H1 (cell line): ENCODE measurements around the gene SCRN1. TPM values are rescaled to one million over a fixed set of nuclear protein-coding genes. Genes with fewer than 3 reads are reported as not detected.

Experiments
- CTCF ChIA-PET: fragments of 300-600 bp; sonication (Branson Sonifier 250); formaldehyde crosslinking; loops from one replicate; lab custom pipeline; 2021; ENCODE audit not compliant: partially characterized antibody; lab: Charles Lee
- POLR2A ChIA-PET: fragments of 300-600 bp; sonication (Branson Sonifier 250); formaldehyde crosslinking; loops from one replicate; lab custom pipeline; 2021; ENCODE audit warnings: inconsistent platforms; ENCODE audit not compliant: partially characterized antibody; lab: Charles Lee
- DNase-seq, 2 experiments: peaks; one replicate each; pipeline versions ENCODE4 v3.0.0 to v3.0.0-alpha.2; 2010 to 2022; ENCODE audit warnings: low spot score in 2 of 2, low read depth in 1 of 2, mixed read lengths in 1 of 2
- FAIRE-seq: peaks from 2 replicates; lab custom pipeline; 2011; peaks lifted over from hg19 to GRCh38; lab: Jason Lieb, UNC
- H2AFZ ChIP-seq: 2 replicates; pipeline ENCODE4 v1.8.1; 2012; ENCODE audit warnings: low read length, inconsistent platforms
- H2AK5ac ChIP-seq: 2 replicates; pipeline ENCODE4 v1.6.1; 2013; ENCODE audit warnings: low read depth, low read length
- H2BK120ac ChIP-seq: replicated peaks from 2 replicates; pipeline ENCODE3; 2013; ENCODE audit warnings: low read depth, low read length, inconsistent platforms
- H2BK12ac ChIP-seq: 2 replicates; pipeline ENCODE4 v1.6.1; 2013; ENCODE audit warnings: low read depth, low read length
- H2BK15ac ChIP-seq: 2 replicates; pipeline ENCODE4 v1.6.1; 2013; ENCODE audit warnings: low read length
- H2BK20ac ChIP-seq: 2 replicates; pipeline ENCODE4 v1.6.1; 2013; ENCODE audit warnings: low read length
- H2BK5ac ChIP-seq: 2 replicates; pipeline ENCODE4 v1.6.1; 2013; ENCODE audit warnings: low read depth, low read length
- H3K14ac ChIP-seq: 2 replicates; pipeline ENCODE4 v1.6.1; 2013; ENCODE audit warnings: inconsistent platforms; ENCODE audit not compliant: insufficient read length
- H3K18ac ChIP-seq: 2 replicates; pipeline ENCODE4 v1.6.1; 2013; ENCODE audit warnings: low read length; ENCODE audit errors: extremely low read depth
- H3K23ac ChIP-seq: 2 replicates; pipeline ENCODE4 v1.6.1; 2013; ENCODE audit warnings: inconsistent platforms; ENCODE audit not compliant: insufficient read length
- H3K23me2 ChIP-seq: 2 replicates; pipeline ENCODE4 v1.6.1; 2013; ENCODE audit warnings: low read depth, low read length
- H3K27ac ChIP-seq: 2 replicates; pipeline ENCODE4 v1.6.1; 2011; ENCODE audit warnings: low read depth, low read length, inconsistent platforms
- H3K27me3 ChIP-seq, 4 experiments: replicated peaks in 1 of 4; 1 replicate in 1 of 4; 2 replicates in 3 of 4; pipeline versions ENCODE4 v1.6.1 to v1.8.1; 2011 to 2013; ENCODE audit warnings: low read length in 3 of 4, mild to moderate bottlenecking in 3 of 4, inconsistent platforms in 2 of 4, mixed read lengths in 2 of 4, moderate library complexity in 1 of 4; ENCODE audit not compliant: control insufficient read depth in 3 of 4, insufficient read depth in 3 of 4; ENCODE audit errors: extremely low read depth in 1 of 4
- H3K36me3 ChIP-seq, 4 experiments: 2 replicates each; pipeline versions ENCODE4 v1.6.1 to v1.8.1; 2011 to 2013; ENCODE audit warnings: mild to moderate bottlenecking in 4 of 4, low read length in 3 of 4, moderate library complexity in 2 of 4, control low read depth in 1 of 4, inconsistent platforms in 1 of 4; ENCODE audit not compliant: insufficient read depth in 4 of 4, control insufficient read depth in 2 of 4
- H3K4ac ChIP-seq: replicated peaks from 2 replicates; pipeline ENCODE3; 2013; ENCODE audit warnings: low read length, low read depth, mixed read lengths, inconsistent platforms; ENCODE audit not compliant: insufficient read length
- H3K4me1 ChIP-seq, 4 experiments: replicated peaks in 1 of 4; 1 replicate in 1 of 4; 2 replicates in 3 of 4; pipeline versions ENCODE4 v1.6.1 to v1.8.1; 2011 to 2013; ENCODE audit warnings: low read length in 3 of 4, inconsistent platforms in 2 of 4, mixed read lengths in 1 of 4; ENCODE audit not compliant: insufficient read depth in 4 of 4, control insufficient read depth in 3 of 4
- H3K4me2 ChIP-seq, 2 experiments: 2 replicates each; pipeline versions ENCODE4 v1.6.1 to v1.8.1; 2011 to 2013; ENCODE audit warnings: low read depth in 2 of 2, low read length in 2 of 2, control low read depth in 1 of 2, inconsistent platforms in 1 of 2, mild to moderate bottlenecking in 1 of 2; ENCODE audit not compliant: insufficient read depth in 1 of 2
- H3K4me3 ChIP-seq, 4 experiments: fragments of 200-600, 300-600 bp in 1 of 4; sonication (generic), shearing (Covaris generic), sonication (Bioruptor Twin) in 1 of 4; 2 replicates each; pipeline versions ENCODE4 v1.5.1 to v1.8.1; 2011 to 2016; ENCODE audit warnings: low read length in 4 of 4, low read depth in 3 of 4, control low read depth in 2 of 4, inconsistent platforms in 2 of 4, mild to moderate bottlenecking in 2 of 4, mixed read lengths in 1 of 4, moderate library complexity in 1 of 4; ENCODE audit not compliant: insufficient read depth in 2 of 4; ENCODE audit errors: extremely low read depth in 1 of 4
- H3K56ac ChIP-seq: replicated peaks from 2 replicates; pipeline ENCODE3; 2013; ENCODE audit warnings: low read depth, mild to moderate bottlenecking, mixed read lengths, low read length, inconsistent platforms; ENCODE audit not compliant: insufficient read length
- H3K79me1 ChIP-seq: 2 replicates; pipeline ENCODE4 v1.6.1; 2013; ENCODE audit warnings: low read depth, low read length, control low read depth
- H3K79me2 ChIP-seq, 2 experiments: 2 replicates each; pipeline versions ENCODE4 v1.6.1 to v1.8.1; 2012 to 2013; ENCODE audit warnings: low read length in 2 of 2, mild to moderate bottlenecking in 2 of 2, inconsistent platforms in 1 of 2; ENCODE audit not compliant: insufficient read depth in 2 of 2, control insufficient read depth in 1 of 2
- H3K9ac ChIP-seq, 4 experiments: replicated peaks in 1 of 4; 1 replicate in 1 of 4; 2 replicates in 3 of 4; pipeline versions ENCODE4 v1.6.1 to v1.8.1; 2011 to 2013; ENCODE audit warnings: low read depth in 3 of 4, low read length in 3 of 4, control low read depth in 2 of 4, mild to moderate bottlenecking in 2 of 4, moderate library complexity in 2 of 4, inconsistent platforms in 1 of 4; ENCODE audit errors: extremely low read depth in 1 of 4
- H3K9me3 ChIP-seq, 2 experiments: 2 replicates each; pipeline versions ENCODE4 v1.6.1 to v1.8.1; 2012 to 2013; ENCODE audit warnings: mild to moderate bottlenecking in 2 of 2, moderate library complexity in 2 of 2, control low read depth in 1 of 2, inconsistent platforms in 1 of 2, low read depth in 1 of 2, low read length in 1 of 2, mixed read lengths in 1 of 2; ENCODE audit not compliant: insufficient read depth in 2 of 2
- H4K20me1 ChIP-seq, 2 experiments: replicated peaks in 1 of 2; 2 replicates each; pipeline versions ENCODE3 to v1.8.1; 2011 to 2013; ENCODE audit warnings: inconsistent platforms in 2 of 2, low read length in 2 of 2, mild to moderate bottlenecking in 1 of 2; ENCODE audit not compliant: insufficient read depth in 2 of 2, control insufficient read depth in 1 of 2
- H4K5ac ChIP-seq: 2 replicates; pipeline ENCODE4 v1.6.1; 2013; ENCODE audit warnings: low read length, low read depth, mixed read lengths, inconsistent platforms; ENCODE audit not compliant: insufficient read length
- H4K8ac ChIP-seq: 2 replicates; pipeline ENCODE4 v1.8.0; 2013; ENCODE audit warnings: mild to moderate bottlenecking, moderate library complexity, low read length, inconsistent platforms; ENCODE audit not compliant: insufficient read depth; ENCODE audit errors: extremely low read depth
- H4K91ac ChIP-seq: replicated peaks from 2 replicates; pipeline ENCODE3; 2013; ENCODE audit warnings: low read length, mixed read lengths, inconsistent platforms; ENCODE audit not compliant: insufficient read length
- BRCA1 ChIP-seq: IDR thresholded peaks from 2 replicates; pipeline ENCODE4 v1.6.1; 2012; ENCODE audit warnings: low read depth, low read length, improper control_type of control experiment
- CHD2 ChIP-seq: IDR thresholded peaks from 2 replicates; pipeline ENCODE4 v1.6.1; 2012; ENCODE audit warnings: low read length, improper control_type of control experiment
- EZH2 ChIP-seq: fragments of 200-600 bp; sonication (generic); IDR thresholded peaks from 2 replicates; pipeline ENCODE4 v1.7.1; 2012; ENCODE audit warnings: low read depth, mild to moderate bottlenecking, moderate library complexity, low read length, inconsistent platforms; ENCODE audit not compliant: severe bottlenecking
- JUN ChIP-seq: IDR thresholded peaks from 2 replicates; pipeline ENCODE4 v1.6.1; 2011; ENCODE audit warnings: low read depth, mild to moderate bottlenecking, improper control_type of control experiment, low read length
- POLR2AphosphoS5 ChIP-seq: IDR thresholded peaks from 2 replicates; pipeline ENCODE4 v1.6.1; 2011; ENCODE audit warnings: low read depth, low read length
- RAD21 ChIP-seq, 2 experiments: IDR thresholded peaks in 1 of 2; conservative IDR thresholded peaks in 1 of 2; 2 replicates each; pipeline ENCODE4 v1.6.1; 2011; ENCODE audit warnings: low read depth in 2 of 2, low read length in 2 of 2, improper control_type of control experiment in 1 of 2, inconsistent platforms in 1 of 2, mild to moderate bottlenecking in 1 of 2, moderate library complexity in 1 of 2
- RFX5 ChIP-seq: IDR thresholded peaks from 2 replicates; pipeline ENCODE4 v1.6.1; 2011; ENCODE audit warnings: low read depth, low read length, improper control_type of control experiment, borderline replicate concordance
- SP2 ChIP-seq: IDR thresholded peaks from 2 replicates; pipeline ENCODE4 v1.6.1; 2012; ENCODE audit warnings: mild to moderate bottlenecking, low read length, inconsistent platforms
- TCF12 ChIP-seq: IDR thresholded peaks from 2 replicates; pipeline ENCODE4 v1.6.1; 2011; ENCODE audit warnings: low read depth, mild to moderate bottlenecking, low read length
- WGBS, 2 experiments: shearing (Covaris generic) in 1 of 2; methylation state at CpG; one replicate each; pipeline versions ENCODE4 v1.1.6 to v1.1.7; 2013 to 2015; ENCODE audit warnings: low lambda C conversion rate in 2 of 2, mixed read lengths in 2 of 2, inconsistent platforms in 1 of 2, low coverage in 1 of 2, missing lambda C conversion rate in 1 of 2; ENCODE audit not compliant: insufficient replicate concordance in 2 of 2, insufficient coverage in 1 of 2, insufficient read length in 1 of 2; ENCODE audit errors: extremely low coverage in 1 of 2, missing lambda C conversion rate in 1 of 2; 5-methylcytosine and 5-hydroxymethylcytosine counted together
- polyA plus RNA-seq, 7 experiments: library from polyadenylated mRNA; depleted of rRNA in 3 of 7; stranded (reverse) in 5 of 7; unstranded in 2 of 7; fragments of >200 nt in 5 of 7; fragments of 200-250 nt in 2 of 7; gene quantifications; 1 replicate in 5 of 7; 2 replicates in 1 of 7; 4 replicates in 1 of 7; pipeline versions ENCODE4 v1.2.1 to v1.2.3, GENCODE V29; 2011 to 2013; ENCODE audit warnings: missing spikeins in 2 of 7, mixed read lengths in 2 of 7
- total RNA-seq: library from RNA; stranded (reverse); fragmentation: NEBNext Ultra II Directional; extraction: Animal tissue kit (Norgen Biotek cat#: 25700); gene quantifications from 2 replicates; pipeline ENCODE4 v1.2.1, GENCODE V29; 2021

SCRN1 gene
- total and polyA plus RNA-seq, 2 of the 8 experiments (the other 6 are each of a cell fraction or from before 2014, with no cell fraction given), result 36.0 to 75.8 TPM

GRCh38 chr7:29940199-29940598 lies 49.4 kb downstream of the SCRN1 start:
- no peak overlapping the region for H4K5ac ChIP-seq
- no peak overlapping the region for H2BK20ac ChIP-seq
- H4K91ac ChIP-seq, result no peak overlapping the region
- DNase-seq, result no peak
- H3K4me3 ChIP-seq, result no peak overlapping the region
- no peak for TF ChIP-seq RAD21 (IDR thresholded peaks at IDR 0.05 in 1 of 2, conservative IDR thresholded peaks at IDR 0.05 in 1 of 2; ENCODE audit: low read depth in 2 of 2, low read length in 2 of 2)
- no peak for TF ChIP-seq TCF12
- TF ChIP-seq EZH2, result no peak
- TF ChIP-seq POLR2AphosphoS5, result no peak
- TF ChIP-seq SP2, result no peak
- TF ChIP-seq BRCA1, result no peak
- TF ChIP-seq CHD2, result no peak
- TF ChIP-seq RFX5, result no peak
- TF ChIP-seq JUN, result no peak
- no peaks in the 10 kb centered on the region for H3K23me2 ChIP-seq
- H3K4me2 ChIP-seq, result no peak overlapping the region
- H3K4ac ChIP-seq, result no peak overlapping the region
- H4K8ac ChIP-seq, result no peak overlapping the region
- H3K79me2 ChIP-seq, result no peaks in the 10 kb centered on the region
- H3K36me3 ChIP-seq, result peaks cover 15 to 69% (median 50%) of the 10 kb centered on the region in 4 experiments
- H3K9me3 ChIP-seq, result 0 out of 4 replicates have a peak, but pooled peaks cover 0 to 2% of the 10 kb centered on the region in 2 experiments
- 95% methylated on average over 2 of the region's 2 CpGs; no CpG with 5 or more reads in 1 of the 2 experiments for WGBS, 2 experiments
- no peak overlapping the region for H2BK120ac ChIP-seq
- no peaks in the 10 kb centered on the region for H3K79me1 ChIP-seq
- no peak overlapping the region for H3K23ac ChIP-seq
- no peak overlapping the region for H3K14ac ChIP-seq
- H2BK15ac ChIP-seq, result no peak overlapping the region
- H3K9ac ChIP-seq, result no peak overlapping the region
- no peak overlapping the region for H2BK12ac ChIP-seq
- no peak overlapping the region for H3K18ac ChIP-seq
- H3K27ac ChIP-seq, result no peak overlapping the region
- H3K27me3 ChIP-seq, result no peaks in the 10 kb centered on the region
- H2BK5ac ChIP-seq, result no peak overlapping the region
- no peak for FAIRE-seq
- no peak overlapping the region for H2AFZ ChIP-seq
- no peak overlapping the region for H2AK5ac ChIP-seq
- H4K20me1 ChIP-seq, result no peaks in the 10 kb centered on the region
- no peaks in the 10 kb centered on the region for H3K4me1 ChIP-seq
- no peak overlapping the region for H3K56ac ChIP-seq
- ChIA-PET POLR2A (no interaction called here), CTCF (interaction anchor here (2.9 kb wide), 1 partner anchor 19 kb away, joined by 12 read pairs; no protein-coding TSS in a partner anchor)
